Neutrophil (primary cell): ENCODE measurements around the gene ADGRE3.

Source experiments
- H3K27ac ChIP-seq: fragments of 200-600 bp; sonication (generic); 2 replicates; pipeline ENCODE4 v1.5.1; 2016; ENCODE audit warnings: mild to moderate bottlenecking, moderate library complexity
- H3K27me3 ChIP-seq: fragments of 200-600 bp; sonication (generic); 2 replicates; pipeline ENCODE4 v1.6.0; 2016; ENCODE audit warnings: mild to moderate bottlenecking
- H3K36me3 ChIP-seq: fragments of 200-600 bp; sonication (generic); 2 replicates; pipeline ENCODE4 v1.5.1; 2017
- H3K4me1 ChIP-seq, 2 experiments: fragments of 200-600 bp in 1 of 2; sonication (generic) in 1 of 2; 1 replicate in 1 of 2; 2 replicates in 1 of 2; pipeline versions ENCODE4 v1.5.1 to v1.6.1; 2013 to 2016; ENCODE audit warnings: low read depth in 1 of 2, low read length in 1 of 2, mild to moderate bottlenecking in 1 of 2, moderate library complexity in 1 of 2; ENCODE audit not compliant: control insufficient read depth in 1 of 2, insufficient read depth in 1 of 2
- H3K4me3 ChIP-seq, 2 experiments: fragments of 200-600 bp in 1 of 2; sonication (generic) in 1 of 2; 1 replicate in 1 of 2; 2 replicates in 1 of 2; pipeline ENCODE4 v1.5.1; 2013 to 2016; ENCODE audit warnings: low read depth in 1 of 2, low read length in 1 of 2, mild to moderate bottlenecking in 1 of 2, moderate library complexity in 1 of 2
- H3K9me3 ChIP-seq: fragments of 200-600 bp; sonication (generic); 2 replicates; pipeline ENCODE4 v1.5.1; 2016
- TF ChIP-seq, protein P1 (sequence below): fragments of 200-600 bp; sonication (generic); IDR thresholded peaks from 2 replicates; pipeline ENCODE4 v1.5.1; 2016; ENCODE audit warnings: antibody characterized with exemption

Gene ADGRE3, protein sequence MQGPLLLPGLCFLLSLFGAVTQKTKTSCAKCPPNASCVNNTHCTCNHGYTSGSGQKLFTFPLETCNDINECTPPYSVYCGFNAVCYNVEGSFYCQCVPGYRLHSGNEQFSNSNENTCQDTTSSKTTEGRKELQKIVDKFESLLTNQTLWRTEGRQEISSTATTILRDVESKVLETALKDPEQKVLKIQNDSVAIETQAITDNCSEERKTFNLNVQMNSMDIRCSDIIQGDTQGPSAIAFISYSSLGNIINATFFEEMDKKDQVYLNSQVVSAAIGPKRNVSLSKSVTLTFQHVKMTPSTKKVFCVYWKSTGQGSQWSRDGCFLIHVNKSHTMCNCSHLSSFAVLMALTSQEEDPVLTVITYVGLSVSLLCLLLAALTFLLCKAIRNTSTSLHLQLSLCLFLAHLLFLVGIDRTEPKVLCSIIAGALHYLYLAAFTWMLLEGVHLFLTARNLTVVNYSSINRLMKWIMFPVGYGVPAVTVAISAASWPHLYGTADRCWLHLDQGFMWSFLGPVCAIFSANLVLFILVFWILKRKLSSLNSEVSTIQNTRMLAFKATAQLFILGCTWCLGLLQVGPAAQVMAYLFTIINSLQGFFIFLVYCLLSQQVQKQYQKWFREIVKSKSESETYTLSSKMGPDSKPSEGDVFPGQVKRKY

DNA sequence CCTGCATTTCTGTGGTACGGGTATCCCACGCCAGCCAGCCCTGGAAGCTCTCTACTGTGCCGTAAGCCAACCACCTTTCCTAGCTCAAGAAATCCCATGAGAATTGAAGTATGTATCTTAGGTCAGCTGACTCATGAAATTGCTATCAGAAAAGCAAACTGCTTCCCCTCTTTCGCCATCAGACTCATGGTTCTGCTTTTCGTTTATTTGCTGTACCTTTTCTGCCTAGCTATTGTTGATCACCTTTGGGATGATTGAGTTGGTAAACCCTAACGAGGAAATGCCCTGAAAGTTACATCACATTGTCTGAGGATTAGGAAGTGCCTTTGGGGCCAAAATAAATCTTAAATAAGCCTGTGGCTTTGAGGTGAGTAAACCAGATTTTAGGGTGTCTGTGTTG is at the start of gene ADGRE3:
TSS of gene ADGRE3 (minus strand) at position 81 of the 400 bp plus-strand sequence. CDS start at position 7, 74 bp downstream.
- peaks cover 63 to 75% of the 10 kb centered on the region in 2 experiments for H3K4me1 ChIP-seq
- H3K27me3 ChIP-seq: no peaks in the 10 kb centered on the region
- peaks cover 20% of the 10 kb centered on the region for H3K36me3 ChIP-seq
- TF ChIP-seq, protein P1, sequence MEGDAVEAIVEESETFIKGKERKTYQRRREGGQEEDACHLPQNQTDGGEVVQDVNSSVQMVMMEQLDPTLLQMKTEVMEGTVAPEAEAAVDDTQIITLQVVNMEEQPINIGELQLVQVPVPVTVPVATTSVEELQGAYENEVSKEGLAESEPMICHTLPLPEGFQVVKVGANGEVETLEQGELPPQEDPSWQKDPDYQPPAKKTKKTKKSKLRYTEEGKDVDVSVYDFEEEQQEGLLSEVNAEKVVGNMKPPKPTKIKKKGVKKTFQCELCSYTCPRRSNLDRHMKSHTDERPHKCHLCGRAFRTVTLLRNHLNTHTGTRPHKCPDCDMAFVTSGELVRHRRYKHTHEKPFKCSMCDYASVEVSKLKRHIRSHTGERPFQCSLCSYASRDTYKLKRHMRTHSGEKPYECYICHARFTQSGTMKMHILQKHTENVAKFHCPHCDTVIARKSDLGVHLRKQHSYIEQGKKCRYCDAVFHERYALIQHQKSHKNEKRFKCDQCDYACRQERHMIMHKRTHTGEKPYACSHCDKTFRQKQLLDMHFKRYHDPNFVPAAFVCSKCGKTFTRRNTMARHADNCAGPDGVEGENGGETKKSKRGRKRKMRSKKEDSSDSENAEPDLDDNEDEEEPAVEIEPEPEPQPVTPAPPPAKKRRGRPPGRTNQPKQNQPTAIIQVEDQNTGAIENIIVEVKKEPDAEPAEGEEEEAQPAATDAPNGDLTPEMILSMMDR: peak; percentile 22
- peak within 1 kb of the TSS; percentile 88 to 89 for H3K4me3 ChIP-seq
- no peaks in the 10 kb centered on the region for H3K9me3 ChIP-seq
- H3K27ac ChIP-seq: peak within 1 kb of the TSS; percentile 100

DNA sequence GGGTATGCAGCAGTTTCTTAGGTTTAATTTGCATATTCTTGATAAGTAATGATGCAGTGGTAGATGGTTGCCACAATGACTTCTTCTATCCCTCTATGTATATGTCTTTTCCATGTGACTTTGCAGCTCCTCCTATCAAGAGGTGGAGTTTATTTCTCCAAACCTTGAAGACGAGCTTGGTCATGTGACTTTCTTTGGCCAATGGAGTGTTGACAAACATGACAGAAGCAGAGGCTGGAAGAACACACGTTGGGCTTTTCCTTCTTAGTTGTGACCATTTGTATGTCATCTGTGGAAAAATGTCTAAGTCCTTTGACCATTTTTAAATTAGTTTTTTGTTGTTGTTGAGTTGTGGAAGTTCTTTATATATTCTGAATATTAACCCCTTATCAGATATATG is 47.5 kb upstream of the ADGRE3 start:
- Histone ChIP-seq H3K27ac (no peak overlapping the region), H3K4me3 (no peak overlapping the region), H3K27me3 (no peaks in the 10 kb centered on the region), H3K9me3 (peaks cover 36% of the 10 kb centered on the region), H3K4me1 (no peaks in the 10 kb centered on the region), H3K36me3 (peaks cover 19% of the 10 kb centered on the region)
- TF ChIP-seq, protein P1: no peak

DNA sequence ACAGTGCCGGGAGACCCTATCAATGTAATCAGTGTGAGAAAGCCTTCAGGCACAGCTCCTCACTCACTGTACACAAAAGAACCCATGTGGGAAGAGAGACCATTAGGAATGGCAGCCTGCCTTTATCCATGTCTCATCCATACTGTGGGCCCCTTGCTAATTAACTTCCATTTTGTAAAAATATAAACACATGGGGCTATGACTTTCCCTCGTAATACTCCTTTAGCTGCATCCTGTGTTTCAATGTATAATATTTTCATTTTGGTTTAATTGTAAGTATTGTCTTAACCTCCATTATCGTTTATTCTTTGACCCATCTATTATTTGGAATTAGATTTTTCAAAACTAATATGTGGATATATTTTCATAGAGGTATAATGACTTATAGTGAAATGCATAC is 44.5 kb upstream of the ADGRE3 start:
- Histone ChIP-seq H3K27ac (no peak overlapping the region), H3K4me1 (no peaks in the 10 kb centered on the region), H3K27me3 (no peaks in the 10 kb centered on the region), H3K36me3 (peaks cover 49% of the 10 kb centered on the region), H3K4me3 (no peak overlapping the region), H3K9me3 (peaks cover 48% of the 10 kb centered on the region)
- TF ChIP-seq, protein P1: no peak

DNA sequence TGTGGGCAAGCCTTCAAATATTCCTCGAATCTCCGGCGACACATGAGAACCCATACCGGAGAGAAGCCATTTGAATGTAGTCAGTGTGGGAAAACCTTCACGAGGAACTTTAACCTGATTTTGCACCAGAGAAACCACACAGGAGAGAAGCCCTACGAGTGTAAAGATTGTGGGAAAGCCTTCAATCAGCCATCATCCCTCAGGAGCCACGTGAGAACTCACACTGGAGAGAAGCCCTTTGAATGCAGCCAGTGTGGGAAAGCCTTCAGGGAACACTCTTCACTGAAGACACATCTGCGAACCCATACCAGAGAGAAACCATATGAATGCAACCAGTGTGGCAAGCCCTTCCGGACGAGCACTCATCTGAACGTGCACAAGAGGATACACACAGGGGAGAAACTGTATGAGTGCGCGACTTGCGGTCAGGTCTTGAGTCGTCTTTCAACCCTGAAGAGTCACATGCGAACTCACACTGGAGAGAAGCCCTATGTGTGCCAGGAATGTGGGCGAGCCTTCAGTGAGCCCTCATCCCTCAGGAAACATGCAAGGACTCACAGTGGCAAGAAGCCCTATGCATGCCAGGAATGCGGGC is 44.0 kb upstream of the ADGRE3 start:
- H3K27ac ChIP-seq: no peak overlapping the region
- H3K4me3 ChIP-seq: no peak overlapping the region
- TF ChIP-seq, protein P1: no peak
- H3K9me3 ChIP-seq: peaks cover 45% of the 10 kb centered on the region
- no peaks in the 10 kb centered on the region for H3K27me3 ChIP-seq
- no peaks in the 10 kb centered on the region for H3K4me1 ChIP-seq
- peaks cover 54% of the 10 kb centered on the region for H3K36me3 ChIP-seq

DNA sequence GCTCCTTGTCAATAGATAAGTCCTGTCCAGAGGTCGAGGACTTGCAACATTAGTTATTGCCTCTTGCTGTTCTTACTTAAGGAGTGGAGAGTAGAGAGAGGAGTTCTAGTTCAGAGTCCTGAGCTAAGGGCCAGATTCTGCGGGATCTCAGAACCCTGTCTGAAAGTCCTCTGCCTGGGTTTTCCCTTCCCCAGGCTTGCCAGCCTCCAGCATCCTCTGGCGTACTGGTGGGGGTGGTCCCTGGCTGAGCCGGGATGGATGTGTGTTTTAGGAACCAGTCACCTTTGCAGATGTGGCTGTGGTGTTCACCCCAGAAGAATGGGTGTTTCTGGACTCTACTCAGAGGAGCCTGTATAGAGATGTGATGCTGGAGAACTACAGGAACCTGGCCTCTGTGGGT is 41.2 kb upstream of the ADGRE3 start:
- Histone ChIP-seq H3K36me3 (peaks cover 72% of the 10 kb centered on the region), H3K9me3 (peaks cover 45% of the 10 kb centered on the region), H3K27ac (no peak overlapping the region), H3K27me3 (no peaks in the 10 kb centered on the region), H3K4me1 (no peaks in the 10 kb centered on the region), H3K4me3 (no peak overlapping the region)
- TF ChIP-seq, protein P1: no peak
